SHP77 (cell line): ENCODE data around the gene TPBGL.

Experiments
- DNase-seq, 2 experiments: peaks; one replicate each; lab custom pipeline; 2025; lab: John Stamatoyannopoulos, UW

The TPBGL gene

GRCh38 chr11:75246006-75246670 lies 5.6 kb downstream of the TPBGL start:
- DNase-seq = no peak

- no peak for DNase-seq
Measured at GRCh38 chr11:75246671-75247350, 6.2 kb downstream of the TPBGL start.

GRCh38 chr11:75248924-75249256 lies 8.3 kb downstream of the TPBGL start:
- DNase-seq = no peak

- no peak for DNase-seq
Measured at GRCh38 chr11:75249704-75250103, 9.1 kb downstream of the TPBGL start.

GRCh38 chr11:75254326-75254725 lies 13.8 kb downstream of the TPBGL start:
- DNase-seq = no peak

GRCh38 chr11:75260396-75261170 lies 20.0 kb downstream of the TPBGL start:
- DNase-seq = no peak

- no peak for DNase-seq
Measured at GRCh38 chr11:75261902-75262361, 21.4 kb downstream of the TPBGL start.

GRCh38 chr11:75262436-75262835 lies 21.9 kb downstream of the TPBGL start:
- DNase-seq = no peak

- DNase-seq = no peak
Measured at GRCh38 chr11:75262961-75263852, 22.6 kb downstream of the TPBGL start.

- DNase-seq = no peak
Measured at GRCh38 chr11:75263944-75264349, 23.4 kb downstream of the TPBGL start.

GRCh38 chr11:75264356-75264755 lies 23.8 kb downstream of the TPBGL start:
- no peak for DNase-seq

- no peak for DNase-seq
Measured at GRCh38 chr11:75264971-75265370, 24.4 kb downstream of the TPBGL start.

GRCh38 chr11:75265851-75266531 lies 25.4 kb downstream of the TPBGL start:
- no peak for DNase-seq

- DNase-seq = no peak
Measured at GRCh38 chr11:75267171-75267970, 26.8 kb downstream of the TPBGL start.

- no peak for DNase-seq
Measured at GRCh38 chr11:75268626-75269366, 28.2 kb downstream of the TPBGL start.

GRCh38 chr11:75269367-75269660 lies 28.7 kb downstream of the TPBGL start:
- no peak for DNase-seq

GRCh38 chr11:75269896-75270295 lies 29.3 kb downstream of the TPBGL start:
- DNase-seq = no peak

GRCh38 chr11:75270896-75271418 lies 30.4 kb downstream of the TPBGL start:
- DNase-seq = no peak

GRCh38 chr11:75271730-75272129 lies 31.2 kb downstream of the TPBGL start:
- DNase-seq = no peak

- no peak for DNase-seq
Measured at GRCh38 chr11:75272391-75272790, 31.8 kb downstream of the TPBGL start.
